Measurements from ENCODE around the gene ATP13A4.

Gene ATP13A4

DNA sequence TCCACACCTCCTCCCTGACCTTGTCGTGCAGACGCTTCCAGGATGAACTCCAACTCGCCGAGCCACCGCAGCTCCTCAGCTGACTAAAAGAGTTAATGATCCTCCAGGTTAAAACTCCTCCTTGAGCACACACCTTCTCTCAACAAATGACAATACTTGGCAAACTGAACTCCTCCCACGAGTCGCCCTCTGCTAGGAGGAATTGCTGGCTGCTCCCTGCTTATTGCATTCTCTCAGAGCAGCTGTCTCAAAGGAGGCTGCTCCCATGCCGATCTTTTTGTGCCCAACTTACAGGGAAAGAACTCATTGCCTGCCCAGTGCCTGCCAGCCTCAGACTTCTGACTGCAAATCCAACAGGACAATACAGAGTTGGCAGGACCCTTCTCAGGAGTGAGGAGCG is at the start of gene ATP13A4:
ATP13A4 (minus strand) TSS at position 85 of the 400 bp plus-strand sequence. CDS start 96 bp downstream, outside the sequence.
- DNase-seq: no peak

GRCh38 chr3:193599393-193599792 is 44.7 kb upstream of the ATP13A4 start:
- no peak for DNase-seq

GRCh38 chr3:193598202-193598601 is 43.5 kb upstream of the ATP13A4 start:
- no peak for DNase-seq

- DNase-seq: no peak
Measured at GRCh38 chr3:193595939-193596487, 41.3 kb upstream of the ATP13A4 start.

- DNase-seq: no peak
Measured at GRCh38 chr3:193594946-193595689, 40.4 kb upstream of the ATP13A4 start.

DNA sequence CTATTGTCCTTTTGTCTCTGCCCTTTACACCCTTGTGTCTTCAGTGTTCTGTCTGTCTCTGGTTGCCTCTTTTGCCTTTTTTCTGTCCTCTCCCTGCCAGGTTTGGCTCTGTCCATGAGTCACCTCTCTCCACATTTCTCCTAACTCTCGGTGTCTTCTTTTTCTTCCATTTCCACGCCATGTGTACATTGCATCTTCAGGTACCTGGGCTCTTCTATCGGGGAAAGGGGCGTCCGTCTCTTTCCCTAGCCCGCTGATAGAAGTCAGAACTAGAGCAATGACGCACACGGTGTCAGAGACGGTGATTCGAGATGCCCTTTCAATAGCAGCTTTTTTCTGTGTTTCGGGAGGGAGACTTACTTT is 39.0 kb upstream of the ATP13A4 start:
- DNase-seq: no peak

DNA sequence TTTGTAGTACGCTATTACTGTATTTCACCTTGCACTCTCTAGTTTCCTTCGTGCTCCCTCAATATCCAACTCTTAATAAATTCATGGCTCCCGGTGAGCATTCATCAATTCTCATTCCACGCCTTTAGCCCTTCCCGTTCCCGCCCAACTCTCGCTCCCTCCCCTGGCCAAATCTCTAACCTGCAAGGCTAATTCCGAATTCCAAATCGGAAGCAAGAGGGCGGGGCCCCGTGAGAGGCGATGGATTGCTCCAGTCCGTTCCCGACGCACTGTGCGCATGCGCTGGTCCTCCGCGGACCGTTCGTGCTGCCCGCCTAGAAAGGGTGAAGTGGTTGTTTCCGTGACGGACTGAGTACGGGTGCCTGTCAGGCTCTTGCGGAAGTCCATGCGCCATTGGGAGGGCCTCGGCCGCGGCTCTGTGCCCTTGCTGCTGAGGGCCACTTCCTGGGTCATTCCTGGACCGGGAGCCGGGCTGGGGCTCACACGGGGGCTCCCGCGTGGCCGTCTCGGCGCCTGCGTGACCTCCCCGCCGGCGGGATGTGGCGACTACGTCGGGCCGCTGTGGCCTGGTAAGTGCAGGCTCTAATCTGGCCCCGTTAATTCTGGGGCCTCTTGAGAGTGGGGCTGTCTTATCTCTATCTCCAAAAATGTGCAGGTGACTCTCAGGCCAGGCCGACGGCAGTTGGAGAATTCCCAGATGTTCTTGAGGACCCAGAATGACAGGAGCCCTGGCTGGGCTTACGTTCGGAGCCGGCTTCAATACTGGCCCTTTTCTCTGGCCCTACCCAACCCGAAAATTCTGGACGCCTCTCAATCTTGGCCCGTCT is 38.4 kb upstream of the ATP13A4 start, which contains the start of gene OPA1:
OPA1 (plus strand) TSS at position 368 of the 827 bp plus-strand sequence; CDS start at position 538, 170 bp downstream.
- DNase-seq: peak; percentile 95

DNA sequence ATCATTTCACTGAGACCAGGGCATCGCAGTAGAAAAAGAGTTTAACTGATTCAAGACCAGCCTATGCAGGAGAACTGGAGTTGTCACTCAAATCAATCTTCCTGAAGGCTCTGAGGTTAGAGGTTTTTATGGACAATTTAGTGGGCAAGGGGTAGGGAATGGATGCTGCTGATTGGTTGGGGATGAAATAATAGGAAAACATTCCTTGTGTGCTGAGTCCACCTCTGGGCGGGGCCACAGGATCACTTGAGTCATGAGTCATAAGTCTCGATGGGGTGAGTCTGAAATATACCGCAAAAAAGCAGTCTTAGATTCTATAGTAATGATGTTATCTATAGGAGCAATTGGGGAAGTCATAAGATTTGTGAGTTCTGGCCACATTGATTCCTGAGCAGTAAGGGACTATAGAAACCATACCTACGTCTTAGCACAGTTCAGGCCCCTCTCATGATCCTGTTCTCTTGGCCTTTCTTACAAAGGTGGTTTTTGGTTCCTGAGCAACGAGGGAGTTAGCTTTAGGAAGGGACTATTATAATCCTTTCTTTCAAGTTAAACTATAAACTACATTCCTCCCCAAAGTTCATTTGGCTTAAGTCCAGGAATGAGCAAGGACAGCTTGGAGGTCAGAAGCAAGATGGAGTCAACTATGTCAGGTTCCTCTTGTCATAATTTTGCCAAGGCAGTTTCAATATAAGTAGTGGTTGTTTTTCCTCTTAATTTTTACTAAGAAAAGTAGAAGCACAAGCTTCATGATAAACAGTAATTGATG is 35.6 kb upstream of the ATP13A4 start:
- DNase-seq: no peak

- DNase-seq: no peak
Measured at GRCh38 chr3:193589616-193590015, 34.9 kb upstream of the ATP13A4 start.

- no peak for DNase-seq
Measured at GRCh38 chr3:193589129-193589528, 34.4 kb upstream of the ATP13A4 start.

GRCh38 chr3:193586526-193586925 is 31.8 kb upstream of the ATP13A4 start:
- no peak for DNase-seq

DNA sequence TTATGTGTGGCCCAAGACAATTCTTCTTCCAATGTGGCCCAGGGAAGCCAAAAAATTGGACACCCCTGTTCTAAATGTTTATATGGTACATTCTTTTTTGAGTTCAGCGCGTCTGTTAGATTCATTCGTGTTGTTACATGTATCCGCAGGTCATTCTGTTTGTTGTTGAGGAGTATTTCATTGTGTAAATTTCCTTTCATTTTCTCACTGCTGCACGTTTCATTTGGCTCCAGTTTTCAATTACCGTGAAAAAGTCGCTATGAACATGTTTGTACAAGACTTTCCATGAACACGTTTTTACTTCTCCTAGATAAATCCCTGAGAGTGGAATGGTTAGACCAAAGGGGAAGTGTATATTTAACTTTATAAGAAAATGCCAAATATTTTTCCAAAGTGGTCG is 30.8 kb upstream of the ATP13A4 start:
- DNase-seq: no peak

- DNase-seq: no peak
Measured at GRCh38 chr3:193574488-193575070, 19.9 kb upstream of the ATP13A4 start.

DNA sequence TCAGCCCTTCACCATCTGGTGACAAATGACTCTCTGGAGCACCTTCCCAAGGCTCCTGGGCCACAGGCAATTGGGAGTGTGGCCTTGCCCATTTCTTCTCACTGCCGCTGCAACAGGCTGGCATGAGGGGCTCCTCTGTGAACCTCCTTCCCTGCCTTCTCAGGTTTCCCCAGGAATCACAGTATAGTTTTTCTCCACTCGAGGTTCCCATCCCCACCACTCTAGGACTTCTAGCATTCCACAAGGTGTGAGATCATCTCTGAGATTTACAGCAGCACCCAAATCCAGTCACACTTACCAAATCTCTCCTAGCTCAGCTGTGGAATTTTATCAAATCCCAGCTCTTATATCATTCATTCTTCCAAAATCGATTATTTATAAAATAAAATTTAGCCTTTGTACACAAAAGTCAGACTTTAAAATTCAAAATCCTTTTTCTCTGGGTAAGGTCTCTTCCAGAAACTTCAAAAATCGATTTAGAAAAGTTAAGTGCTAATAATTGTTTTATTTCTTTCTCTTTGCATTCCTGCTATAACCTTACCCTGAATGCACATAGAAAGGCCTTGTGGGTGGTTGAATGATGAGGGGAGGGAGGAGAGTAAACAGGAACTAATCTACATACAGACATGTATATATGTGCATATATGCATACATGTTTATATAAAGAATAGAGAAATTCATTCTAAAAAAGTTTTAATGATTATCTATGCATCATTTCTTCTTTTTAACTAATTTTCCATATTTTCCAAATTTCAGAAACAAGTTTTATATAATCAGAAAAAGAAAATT is 18.9 kb upstream of the ATP13A4 start:
- DNase-seq: no peak

DNA sequence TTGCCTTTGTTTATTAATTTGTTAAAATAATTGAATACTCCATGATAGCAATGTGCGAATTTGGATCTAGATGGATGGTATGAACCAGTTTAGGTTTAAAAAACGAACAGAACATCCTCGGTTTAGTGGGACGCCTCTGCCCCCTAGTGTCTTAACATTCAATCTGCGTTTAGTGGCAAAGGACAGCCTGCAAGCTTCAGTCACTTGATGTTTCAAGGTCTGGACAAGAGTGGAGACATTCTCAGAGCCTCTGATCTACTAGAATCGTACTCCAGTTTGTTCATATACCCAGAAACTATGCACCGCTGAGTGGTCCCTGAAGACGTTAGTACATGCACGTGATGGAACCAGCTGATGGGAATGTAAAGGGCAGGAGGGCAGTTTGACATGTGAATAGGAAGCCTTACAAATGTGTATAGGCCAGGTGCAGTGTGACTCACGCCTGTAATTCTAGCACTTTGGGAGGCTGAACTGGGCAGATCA is 17.8 kb upstream of the ATP13A4 start:
- DNase-seq: no peak

DNA sequence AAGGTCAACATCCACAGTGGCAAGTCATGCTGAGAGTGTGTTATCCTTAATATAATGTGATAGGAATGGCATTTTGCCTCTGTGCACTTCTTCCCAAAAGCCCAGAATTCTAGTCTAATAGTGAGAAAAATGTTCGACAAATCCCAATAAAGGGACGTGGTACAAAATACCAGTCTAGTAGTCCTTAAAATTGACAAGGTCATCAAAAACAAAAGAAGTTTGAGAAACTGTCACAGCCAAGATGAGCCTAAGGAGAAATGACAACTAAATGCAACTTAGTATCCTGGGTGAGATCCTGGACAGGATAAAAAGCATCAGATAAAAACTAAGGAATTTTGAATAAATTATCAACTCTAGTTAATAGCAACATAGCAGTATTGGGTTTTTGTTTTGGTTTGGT is 14.4 kb upstream of the ATP13A4 start:
- no peak for DNase-seq

DNA sequence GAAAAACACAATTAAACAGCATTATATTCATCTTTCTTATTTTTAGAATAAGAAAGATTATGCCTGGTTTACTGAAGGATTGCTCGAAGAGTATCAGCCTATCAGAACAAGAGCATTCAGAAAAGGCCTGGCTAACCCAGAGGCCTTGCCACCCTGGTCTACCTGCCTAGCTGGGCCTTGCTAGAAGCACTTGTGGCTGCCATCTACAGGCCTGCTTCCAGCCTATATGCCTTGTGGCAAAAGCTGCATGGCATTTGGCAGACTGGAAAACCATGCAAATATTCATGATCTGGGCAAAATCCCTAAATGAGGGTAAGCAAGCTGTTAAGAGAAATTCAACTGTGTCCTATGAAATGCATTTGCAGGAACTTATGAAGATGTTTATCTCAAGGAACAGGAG is 9.3 kb upstream of the ATP13A4 start:
- no peak for DNase-seq

GRCh38 chr3:193563426-193563825 is 8.7 kb upstream of the ATP13A4 start:
- no peak for DNase-seq

GRCh38 chr3:193560870-193561269 is 6.2 kb upstream of the ATP13A4 start:
- no peak for DNase-seq

GRCh38 chr3:193560091-193560490 is 5.4 kb upstream of the ATP13A4 start:
- no peak for DNase-seq

DNA sequence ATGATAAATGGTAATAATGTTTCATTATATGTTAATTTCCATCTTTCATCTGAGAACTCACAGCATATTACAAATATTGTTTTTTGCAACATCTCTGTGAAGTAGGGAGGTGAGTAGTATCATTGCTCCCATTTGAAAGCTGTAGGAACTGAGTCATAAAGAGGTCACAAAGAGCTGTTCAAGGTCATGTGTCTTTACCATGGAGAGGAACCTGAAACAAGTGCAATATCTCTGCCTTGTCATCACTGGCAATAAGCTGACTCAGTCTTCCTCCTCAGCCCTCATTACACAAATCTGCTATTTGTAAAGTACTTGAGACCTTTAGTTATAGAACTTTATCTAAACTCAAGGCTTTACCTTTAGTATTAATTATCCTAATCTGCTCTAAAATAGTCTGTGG is 4.4 kb upstream of the ATP13A4 start:
- no peak for DNase-seq

DNA sequence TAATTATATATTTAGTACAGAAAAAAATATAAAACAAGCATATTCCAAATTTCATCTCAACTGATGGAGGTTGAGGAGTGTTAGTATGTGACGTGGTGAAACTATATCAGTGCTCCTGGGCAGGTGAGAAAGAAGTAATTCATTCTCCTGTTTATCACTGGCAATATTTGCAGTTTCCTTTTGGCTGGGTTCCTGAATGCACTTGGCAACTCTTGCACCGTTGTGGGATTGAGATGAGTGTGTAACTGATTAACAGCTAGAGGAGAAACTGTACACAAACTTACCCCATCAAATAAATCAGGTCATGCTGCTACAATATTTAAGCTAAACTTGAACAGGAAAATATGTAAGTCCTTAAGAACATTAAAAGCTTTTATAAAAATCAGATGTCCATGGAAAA is 2.1 kb upstream of the ATP13A4 start:
- DNase-seq: no peak

Measured in NK-92 treated with Interleukin-12 subunit alpha and Interleukin-12 subunit beta, amount 100 ng/mL, for 24 hours (cell line).